Measurements from ENCODE around the gene AP3S1.

The AP3S1 gene

DNA sequence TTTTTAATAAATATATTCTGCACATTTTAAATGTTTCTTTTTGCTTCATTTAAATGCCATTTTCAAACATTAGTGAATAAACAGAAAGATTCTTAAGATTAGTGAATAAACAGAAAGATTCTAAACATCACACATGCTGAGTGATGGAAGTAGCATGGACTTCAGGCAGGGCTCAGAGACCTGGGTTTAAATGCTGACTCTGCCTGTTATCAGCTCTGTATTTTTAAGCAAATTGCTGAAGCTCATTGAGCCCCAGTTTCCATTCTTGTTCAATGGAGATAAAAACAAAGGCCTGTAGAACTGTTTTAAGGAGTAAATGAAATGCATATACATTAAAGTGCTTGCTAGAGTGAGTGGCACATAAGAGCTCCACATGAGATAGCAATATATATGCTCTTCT, 112.4 kb downstream of the AP3S1 start:
- H3K4me3 ChIP-seq (ENCODE audit: low read depth in 1 of 2, low read length in 1 of 2), result no peak overlapping the region
- H3K27ac ChIP-seq, result no peak overlapping the region
- H3K36me3 ChIP-seq, result no peaks in the 10 kb centered on the region
- peaks cover 74% of the 10 kb centered on the region for H3K27me3 ChIP-seq
- H3K9me3 ChIP-seq, result no peaks in the 10 kb centered on the region
- peaks cover 0 to 4% of the 10 kb centered on the region in 2 experiments for H3K4me1 ChIP-seq (ENCODE audit: control insufficient read depth in 1 of 2, insufficient read depth in 1 of 2, low read depth in 1 of 2, low read length in 1 of 2)
- TF ChIP-seq, protein P1, sequence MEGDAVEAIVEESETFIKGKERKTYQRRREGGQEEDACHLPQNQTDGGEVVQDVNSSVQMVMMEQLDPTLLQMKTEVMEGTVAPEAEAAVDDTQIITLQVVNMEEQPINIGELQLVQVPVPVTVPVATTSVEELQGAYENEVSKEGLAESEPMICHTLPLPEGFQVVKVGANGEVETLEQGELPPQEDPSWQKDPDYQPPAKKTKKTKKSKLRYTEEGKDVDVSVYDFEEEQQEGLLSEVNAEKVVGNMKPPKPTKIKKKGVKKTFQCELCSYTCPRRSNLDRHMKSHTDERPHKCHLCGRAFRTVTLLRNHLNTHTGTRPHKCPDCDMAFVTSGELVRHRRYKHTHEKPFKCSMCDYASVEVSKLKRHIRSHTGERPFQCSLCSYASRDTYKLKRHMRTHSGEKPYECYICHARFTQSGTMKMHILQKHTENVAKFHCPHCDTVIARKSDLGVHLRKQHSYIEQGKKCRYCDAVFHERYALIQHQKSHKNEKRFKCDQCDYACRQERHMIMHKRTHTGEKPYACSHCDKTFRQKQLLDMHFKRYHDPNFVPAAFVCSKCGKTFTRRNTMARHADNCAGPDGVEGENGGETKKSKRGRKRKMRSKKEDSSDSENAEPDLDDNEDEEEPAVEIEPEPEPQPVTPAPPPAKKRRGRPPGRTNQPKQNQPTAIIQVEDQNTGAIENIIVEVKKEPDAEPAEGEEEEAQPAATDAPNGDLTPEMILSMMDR (IDR thresholded peaks at IDR 0.05), result no peak

DNA sequence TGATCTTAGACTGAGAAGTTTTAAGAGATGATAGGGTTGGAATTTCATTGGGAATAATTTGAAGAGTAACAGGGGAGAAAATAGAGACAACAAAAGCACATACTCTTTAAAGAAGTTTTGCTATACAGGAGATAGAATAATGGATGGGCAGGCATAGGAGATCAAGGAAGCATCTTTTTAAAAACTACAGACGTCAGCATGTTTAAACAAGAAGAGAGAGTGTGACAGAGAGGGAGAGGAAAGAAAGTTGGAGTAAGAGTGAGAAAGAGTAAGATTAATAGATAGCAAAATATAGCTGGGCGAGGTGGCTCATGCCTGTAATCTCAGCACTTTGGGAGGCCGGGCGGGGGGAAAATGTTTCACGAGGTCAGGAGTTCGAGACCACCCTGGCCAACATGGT, 115.2 kb downstream of the AP3S1 start:
- Histone ChIP-seq H3K27ac (no peak overlapping the region), H3K27me3 (peaks cover 99% of the 10 kb centered on the region), H3K36me3 (no peaks in the 10 kb centered on the region), H3K4me3 (ENCODE audit: low read depth in 1 of 2, low read length in 1 of 2) (no peak overlapping the region), H3K4me1 (ENCODE audit: control insufficient read depth in 1 of 2, insufficient read depth in 1 of 2, low read depth in 1 of 2, low read length in 1 of 2) (peaks cover 8 to 12% of the 10 kb centered on the region in 2 experiments), H3K9me3 (no peaks in the 10 kb centered on the region)
- TF ChIP-seq, protein P1 (IDR thresholded peaks at IDR 0.05), result no peak

DNA sequence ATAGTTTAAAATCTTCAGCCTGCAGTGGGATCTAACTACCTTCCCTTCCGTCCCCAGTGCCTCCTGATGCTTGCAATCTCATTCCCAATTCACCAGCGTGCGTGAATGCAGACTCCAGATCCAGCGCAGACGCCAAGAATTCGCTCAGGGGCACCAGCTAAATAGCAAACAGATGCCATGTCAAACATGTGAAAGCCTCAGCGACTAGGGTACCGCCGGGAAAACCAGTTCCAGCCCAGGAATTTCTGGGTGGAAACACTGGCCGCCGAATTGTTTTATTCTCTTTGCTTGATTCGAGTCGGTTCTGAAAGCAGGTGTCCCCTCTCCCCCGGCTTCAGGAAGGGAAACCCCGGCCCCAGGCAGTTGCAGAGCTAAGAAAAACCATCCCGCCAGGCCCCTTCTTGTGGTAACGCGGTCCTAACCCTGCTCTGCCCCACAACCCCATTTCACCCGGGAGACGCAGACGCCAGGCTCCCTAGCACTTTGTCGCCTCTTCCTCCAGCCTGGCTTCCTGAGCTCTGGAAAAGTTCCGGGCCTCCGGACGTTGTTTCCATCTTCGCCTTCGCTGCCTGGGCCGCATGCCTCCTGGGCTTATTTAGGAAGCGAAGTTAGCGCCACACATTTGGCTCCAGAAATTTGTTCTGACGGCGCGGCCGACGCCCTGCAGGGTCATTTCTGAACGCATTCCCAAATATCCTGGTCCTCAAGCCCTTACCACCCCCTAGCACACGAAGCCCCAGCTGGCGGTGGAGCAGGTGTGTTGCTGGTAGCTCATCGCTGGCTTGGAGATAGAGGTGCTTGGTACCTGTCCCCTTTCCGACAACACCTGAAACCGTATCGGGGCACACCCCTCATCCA, 119.9 kb downstream of the AP3S1 start:
- Histone ChIP-seq H3K9me3 (no peaks in the 10 kb centered on the region), H3K4me3 (ENCODE audit: low read depth in 1 of 2, low read length in 1 of 2) (peak overlapping the region; percentile 54 to 56), H3K4me1 (ENCODE audit: control insufficient read depth in 1 of 2, insufficient read depth in 1 of 2, low read depth in 1 of 2, low read length in 1 of 2) (peaks cover 39 to 44% of the 10 kb centered on the region in 2 experiments), H3K27ac (no peak overlapping the region), H3K27me3 (peaks cover 97% of the 10 kb centered on the region), H3K36me3 (no peaks in the 10 kb centered on the region)
- TF ChIP-seq, protein P1 (IDR thresholded peaks at IDR 0.05), result no peak

DNA sequence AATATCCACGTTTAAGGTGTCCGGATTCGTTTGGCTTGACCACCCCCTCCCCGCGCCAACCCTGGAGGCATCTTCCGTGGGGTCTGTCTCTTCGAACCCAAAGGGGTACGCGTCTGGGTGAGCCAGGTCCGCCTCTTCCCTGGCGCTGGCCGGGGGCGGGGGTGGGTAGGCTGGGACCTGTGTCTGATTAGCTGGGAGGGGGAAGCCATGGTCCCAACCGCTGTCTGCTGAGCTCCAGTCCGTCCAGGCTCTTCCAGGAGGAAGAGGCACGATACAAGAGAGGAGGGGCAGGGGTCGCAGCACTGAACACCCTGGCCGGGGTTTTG, 120.5 kb downstream of the AP3S1 start, which contains the start of gene LVRN:
TSS of gene LVRN (plus strand) at position 237 of the 326 bp plus-strand sequence. CDS start 143 bp downstream, outside the sequence.
- H3K27me3 ChIP-seq, result peaks cover 97% of the 10 kb centered on the region
- H3K4me1 ChIP-seq (ENCODE audit: control insufficient read depth in 1 of 2, insufficient read depth in 1 of 2, low read depth in 1 of 2, low read length in 1 of 2), result peaks cover 39 to 44% of the 10 kb centered on the region in 2 experiments
- H3K36me3 ChIP-seq, result no peaks in the 10 kb centered on the region
- TF ChIP-seq, protein P1 (IDR thresholded peaks at IDR 0.05), result no peak
- H3K27ac ChIP-seq, result no peak within 1 kb of the TSS
- no peaks in the 10 kb centered on the region for H3K9me3 ChIP-seq
- H3K4me3 ChIP-seq (ENCODE audit: low read depth in 1 of 2, low read length in 1 of 2), result peak within 1 kb of the TSS; percentile 54 to 56

DNA sequence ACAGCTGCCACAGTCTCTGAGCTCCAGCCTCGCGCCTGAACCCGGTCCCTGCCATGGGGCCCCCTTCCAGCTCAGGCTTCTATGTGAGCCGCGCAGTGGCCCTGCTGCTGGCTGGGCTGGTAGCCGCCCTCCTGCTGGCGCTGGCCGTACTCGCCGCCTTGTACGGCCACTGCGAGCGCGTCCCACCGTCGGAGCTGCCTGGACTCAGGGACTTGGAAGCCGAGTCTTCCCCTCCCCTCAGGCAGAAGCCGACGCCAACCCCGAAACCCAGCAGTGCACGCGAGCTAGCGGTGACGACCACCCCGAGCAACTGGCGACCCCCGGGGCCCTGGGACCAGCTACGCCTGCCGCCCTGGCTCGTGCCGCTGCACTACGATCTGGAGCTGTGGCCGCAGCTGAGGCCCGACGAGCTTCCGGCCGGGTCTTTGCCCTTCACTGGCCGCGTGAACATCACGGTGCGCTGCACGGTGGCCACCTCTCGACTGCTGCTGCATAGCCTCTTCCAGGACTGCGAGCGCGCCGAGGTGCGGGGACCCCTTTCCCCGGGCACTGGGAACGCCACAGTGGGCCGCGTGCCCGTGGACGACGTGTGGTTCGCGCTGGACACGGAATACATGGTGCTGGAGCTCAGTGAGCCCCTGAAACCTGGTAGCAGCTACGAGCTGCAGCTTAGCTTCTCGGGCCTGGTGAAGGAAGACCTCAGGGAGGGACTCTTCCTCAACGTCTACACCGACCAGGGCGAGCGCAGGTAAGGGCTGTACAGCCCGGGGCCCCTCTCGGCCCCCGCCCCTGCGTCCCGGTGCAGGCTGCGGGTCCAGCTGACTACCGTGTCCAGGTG, 121.0 kb downstream of the AP3S1 start:
- Histone ChIP-seq H3K27ac (no peak overlapping the region), H3K36me3 (no peaks in the 10 kb centered on the region), H3K4me3 (ENCODE audit: low read depth in 1 of 2, low read length in 1 of 2) (peak overlapping the region; percentile 54 to 56), H3K27me3 (peaks cover 97% of the 10 kb centered on the region), H3K4me1 (ENCODE audit: control insufficient read depth in 1 of 2, insufficient read depth in 1 of 2, low read depth in 1 of 2, low read length in 1 of 2) (peaks cover 39 to 44% of the 10 kb centered on the region in 2 experiments), H3K9me3 (no peaks in the 10 kb centered on the region)
- TF ChIP-seq, protein P1 (IDR thresholded peaks at IDR 0.05), result no peak
